ENCODE measurements around the gene SYNRG.

The SYNRG gene

DNA sequence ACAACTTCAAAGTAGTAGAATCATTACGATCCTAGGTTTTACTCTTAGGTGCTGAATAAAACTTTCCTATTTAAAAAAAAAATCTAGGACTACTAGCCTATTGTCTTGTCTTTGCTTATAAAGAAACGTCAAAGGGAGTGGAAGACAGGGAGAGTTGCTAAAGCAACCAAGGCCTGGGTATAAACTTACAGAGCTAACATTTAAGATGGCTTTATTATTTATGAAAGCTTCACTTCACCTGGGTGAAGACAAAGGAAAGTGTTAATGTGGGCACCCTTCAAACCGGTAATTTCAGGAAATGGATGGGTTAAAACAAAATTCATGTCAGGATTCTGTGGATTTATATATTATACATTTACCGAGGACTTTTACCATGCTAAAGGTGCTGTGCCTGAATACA is 117.1 kb downstream of the SYNRG start:
- H3K27ac ChIP-seq (ENCODE audit: low read depth in 2 of 2, low read length in 2 of 2) = no peak overlapping the region
- no peak overlapping the region for H3K9ac ChIP-seq (ENCODE audit: low read depth in 1 of 2, low read length in 2 of 2)
- H3K36me3 ChIP-seq (ENCODE audit: control insufficient read depth in 2 of 2, insufficient read depth in 2 of 2, low read length in 2 of 2) = no peaks in the 10 kb centered on the region
- no peaks in the 10 kb centered on the region for H3K27me3 ChIP-seq (ENCODE audit: control insufficient read depth in 2 of 2, insufficient read depth in 2 of 2, low read length in 2 of 2)
- H3K4me1 ChIP-seq (ENCODE audit: control insufficient read depth in 2 of 2, insufficient read depth in 2 of 2, low read length in 2 of 2) = peaks cover 8 to 22% of the 10 kb centered on the region in 2 donors
- no peaks in the 10 kb centered on the region for H3K9me3 ChIP-seq (ENCODE audit: control insufficient read depth in 2 of 2, low read length in 2 of 2)
- no peak overlapping the region for H3K4me3 ChIP-seq (ENCODE audit: low read length in 2 of 2)

DNA sequence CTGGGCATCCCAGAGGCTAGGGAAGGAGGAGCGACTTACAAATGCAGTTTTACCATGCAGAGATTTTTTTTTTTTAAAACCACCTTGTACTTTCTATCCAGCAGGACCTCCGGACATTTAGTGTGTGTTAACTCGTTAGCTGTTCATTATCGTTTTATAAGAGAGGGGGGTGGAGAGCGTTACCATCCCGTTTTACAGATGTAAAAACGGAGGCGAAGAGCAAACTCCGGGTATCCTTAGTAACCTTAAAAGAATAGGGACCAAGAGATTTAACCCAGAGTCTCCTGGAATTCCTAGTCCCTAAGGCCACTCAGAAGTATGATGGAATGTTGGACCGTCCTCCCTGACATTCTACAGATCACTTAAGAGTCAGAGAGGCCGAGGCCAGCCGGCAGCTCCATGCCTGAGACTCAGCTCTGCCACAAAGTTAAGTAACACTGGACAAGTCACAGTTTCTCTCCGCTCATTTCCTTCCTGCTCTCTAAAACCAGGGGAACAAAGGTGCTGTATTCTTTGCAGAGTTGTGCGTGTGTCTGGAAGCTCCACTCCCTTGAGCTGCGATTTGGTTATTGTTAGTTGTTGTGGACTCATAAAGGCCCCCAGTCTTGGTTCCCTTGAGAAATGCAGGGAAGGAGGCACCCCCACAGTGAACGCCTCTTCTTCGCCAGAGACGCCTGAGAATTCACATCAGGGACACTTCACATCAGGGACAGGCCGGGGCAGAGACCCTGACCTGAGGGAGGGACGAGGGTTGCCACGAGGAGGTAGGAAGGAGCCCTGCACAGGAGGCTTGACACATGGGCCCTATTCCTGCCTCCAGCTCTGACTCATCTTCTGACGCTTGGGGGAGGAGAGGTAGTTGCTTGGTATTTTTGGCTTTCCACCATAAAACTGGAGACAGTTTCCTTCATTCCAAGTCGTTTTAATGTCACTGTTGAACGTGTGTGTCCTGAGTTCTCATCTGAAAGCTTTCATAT is 118.3 kb downstream of the SYNRG start:
- no peaks in the 10 kb centered on the region for H3K9me3 ChIP-seq (ENCODE audit: control insufficient read depth in 2 of 2, low read length in 2 of 2)
- peak overlapping the region; percentile 64 to 66 for H3K4me3 ChIP-seq (ENCODE audit: low read length in 2 of 2)
- no peaks in the 10 kb centered on the region for H3K36me3 ChIP-seq (ENCODE audit: control insufficient read depth in 2 of 2, insufficient read depth in 2 of 2, low read length in 2 of 2)
- H3K27ac ChIP-seq (ENCODE audit: low read depth in 2 of 2, low read length in 2 of 2) = no peak overlapping the region
- no peaks in the 10 kb centered on the region for H3K27me3 ChIP-seq (ENCODE audit: control insufficient read depth in 2 of 2, insufficient read depth in 2 of 2, low read length in 2 of 2)
- H3K9ac ChIP-seq (ENCODE audit: low read depth in 1 of 2, low read length in 2 of 2) = no peak overlapping the region
- H3K4me1 ChIP-seq (ENCODE audit: control insufficient read depth in 2 of 2, insufficient read depth in 2 of 2, low read length in 2 of 2) = peaks cover 8 to 22% of the 10 kb centered on the region in 2 donors

- peak overlapping the region; percentile 64 to 66 for H3K4me3 ChIP-seq (ENCODE audit: low read length in 2 of 2)
- no peaks in the 10 kb centered on the region for H3K27me3 ChIP-seq (ENCODE audit: control insufficient read depth in 2 of 2, insufficient read depth in 2 of 2, low read length in 2 of 2)
- peak overlapping the region in 1 of 2 donors; percentile 9 for H3K9ac ChIP-seq (ENCODE audit: low read depth in 1 of 2, low read length in 2 of 2)
- peaks cover 8 to 22% of the 10 kb centered on the region in 2 donors for H3K4me1 ChIP-seq (ENCODE audit: control insufficient read depth in 2 of 2, insufficient read depth in 2 of 2, low read length in 2 of 2)
- H3K36me3 ChIP-seq (ENCODE audit: control insufficient read depth in 2 of 2, insufficient read depth in 2 of 2, low read length in 2 of 2) = no peaks in the 10 kb centered on the region
- H3K9me3 ChIP-seq (ENCODE audit: control insufficient read depth in 2 of 2, low read length in 2 of 2) = no peaks in the 10 kb centered on the region
- H3K27ac ChIP-seq (ENCODE audit: low read depth in 2 of 2, low read length in 2 of 2) = peak overlapping the region in 1 of 2 donors; percentile 50
These were observed 119.1 kb downstream of the SYNRG start for GRCh38 chr17:37490022-37490587.

DNA sequence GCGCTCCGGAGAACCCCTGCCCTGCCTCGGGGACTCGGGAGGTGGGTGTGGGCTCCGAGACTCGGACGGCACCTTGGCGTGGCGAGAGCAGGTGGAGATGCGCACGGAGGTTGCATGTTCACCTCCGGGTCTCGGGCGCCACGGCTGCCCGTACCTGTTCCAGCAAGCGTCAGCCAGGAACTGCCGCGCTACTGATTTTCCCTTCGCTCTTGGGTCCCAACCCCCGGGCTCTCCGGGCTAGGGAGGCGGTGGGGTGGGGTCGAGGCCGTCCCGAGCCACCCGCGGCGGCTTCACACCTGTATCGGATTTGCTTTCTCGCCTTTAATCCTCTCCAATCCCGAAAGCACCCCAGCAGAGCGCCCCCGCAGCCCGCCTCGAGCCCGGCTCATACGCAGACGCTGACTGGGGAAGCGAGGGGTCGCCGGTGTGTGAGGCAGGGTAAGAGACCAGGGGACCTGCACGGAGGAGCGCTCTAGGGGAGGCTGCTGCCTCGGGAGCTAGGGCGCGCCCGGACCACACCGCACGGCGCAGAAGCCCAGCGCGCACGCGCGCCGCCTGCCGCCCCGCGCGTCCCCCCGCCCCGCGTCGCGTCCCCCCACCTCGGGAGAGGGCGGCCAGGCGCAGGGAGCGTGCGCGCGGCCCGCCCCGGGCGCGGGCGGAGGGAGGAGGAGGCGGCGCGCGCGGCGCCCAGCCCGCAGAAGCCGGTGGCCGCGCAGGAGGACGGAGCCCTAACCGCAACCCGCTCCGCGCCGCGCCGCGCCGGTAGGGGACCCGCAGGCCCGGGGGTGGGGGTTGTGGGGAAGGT is 119.8 kb downstream of the SYNRG start, which contains the start of gene DUSP14:
DUSP14 (plus strand) TSS at position 695 of the 805 bp plus-strand sequence. CDS start 22,382 bp downstream, outside the sequence.
- no peaks in the 10 kb centered on the region for H3K36me3 ChIP-seq (ENCODE audit: control insufficient read depth in 2 of 2, insufficient read depth in 2 of 2, low read length in 2 of 2)
- H3K27me3 ChIP-seq (ENCODE audit: control insufficient read depth in 2 of 2, insufficient read depth in 2 of 2, low read length in 2 of 2) = no peaks in the 10 kb centered on the region
- H3K9ac ChIP-seq (ENCODE audit: low read depth in 1 of 2, low read length in 2 of 2) = peak within 1 kb of the TSS; percentile 60 to 75
- peak within 1 kb of the TSS; percentile 68 to 74 for H3K27ac ChIP-seq (ENCODE audit: low read depth in 2 of 2, low read length in 2 of 2)
- H3K4me1 ChIP-seq (ENCODE audit: control insufficient read depth in 2 of 2, insufficient read depth in 2 of 2, low read length in 2 of 2) = peaks cover 8 to 22% of the 10 kb centered on the region in 2 donors
- no peaks in the 10 kb centered on the region for H3K9me3 ChIP-seq (ENCODE audit: control insufficient read depth in 2 of 2, low read length in 2 of 2)
- peak within 1 kb of the TSS; percentile 82 to 84 for H3K4me3 ChIP-seq (ENCODE audit: low read length in 2 of 2)

DNA sequence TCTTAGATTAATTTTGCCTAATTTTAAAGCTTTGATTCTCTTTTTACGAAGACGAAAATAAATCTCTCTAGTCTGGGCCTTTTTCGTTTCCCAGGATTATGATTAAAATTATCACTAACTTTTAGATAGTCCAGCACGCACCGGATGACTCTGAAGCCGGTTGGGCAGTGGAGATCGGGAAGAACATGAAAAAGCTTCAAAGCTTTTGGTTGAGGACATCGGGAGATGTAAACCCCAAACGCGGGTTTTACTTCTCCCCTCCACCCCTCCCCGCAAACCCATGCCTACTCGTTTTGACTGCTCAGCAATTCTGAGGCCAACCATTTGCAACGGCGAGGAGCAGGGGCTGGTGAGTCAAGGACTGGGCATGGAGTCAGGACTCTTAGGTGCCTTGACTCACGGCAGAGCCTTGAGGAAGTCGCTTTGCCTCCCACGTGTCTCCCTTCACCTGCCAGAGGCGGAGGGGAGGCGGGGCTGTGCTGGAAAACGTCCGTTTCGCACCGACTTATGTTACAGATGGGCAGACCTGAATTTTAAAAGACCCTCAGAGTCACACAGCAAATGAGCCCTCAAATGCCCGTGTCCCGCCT is 120.5 kb downstream of the SYNRG start:
- Histone ChIP-seq H3K9me3 (ENCODE audit: control insufficient read depth in 2 of 2, low read length in 2 of 2) (no peaks in the 10 kb centered on the region), H3K36me3 (ENCODE audit: control insufficient read depth in 2 of 2, insufficient read depth in 2 of 2, low read length in 2 of 2) (no peaks in the 10 kb centered on the region), H3K4me3 (ENCODE audit: low read length in 2 of 2) (peak overlapping the region; percentile 82 to 84), H3K27ac (ENCODE audit: low read depth in 2 of 2, low read length in 2 of 2) (peak overlapping the region; percentile 68 to 74), H3K9ac (ENCODE audit: low read depth in 1 of 2, low read length in 2 of 2) (peak overlapping the region; percentile 60 to 75), H3K27me3 (ENCODE audit: control insufficient read depth in 2 of 2, insufficient read depth in 2 of 2, low read length in 2 of 2) (no peaks in the 10 kb centered on the region), H3K4me1 (ENCODE audit: control insufficient read depth in 2 of 2, insufficient read depth in 2 of 2, low read length in 2 of 2) (peaks cover 8 to 22% of the 10 kb centered on the region in 2 donors)

GRCh38 chr17:37488009-37488604 is 121.1 kb downstream of the SYNRG start:
- no peaks in the 10 kb centered on the region for H3K27me3 ChIP-seq (ENCODE audit: control insufficient read depth in 2 of 2, insufficient read depth in 2 of 2, low read length in 2 of 2)
- H3K9me3 ChIP-seq (ENCODE audit: control insufficient read depth in 2 of 2, low read length in 2 of 2) = no peaks in the 10 kb centered on the region
- no peak overlapping the region for H3K9ac ChIP-seq (ENCODE audit: low read depth in 1 of 2, low read length in 2 of 2)
- H3K4me3 ChIP-seq (ENCODE audit: low read length in 2 of 2) = peak overlapping the region; percentile 82 to 84
- H3K36me3 ChIP-seq (ENCODE audit: control insufficient read depth in 2 of 2, insufficient read depth in 2 of 2, low read length in 2 of 2) = no peaks in the 10 kb centered on the region
- H3K27ac ChIP-seq (ENCODE audit: low read depth in 2 of 2, low read length in 2 of 2) = peak overlapping the region in 1 of 2 donors; percentile 74
- H3K4me1 ChIP-seq (ENCODE audit: control insufficient read depth in 2 of 2, insufficient read depth in 2 of 2, low read length in 2 of 2) = peaks cover 8 to 22% of the 10 kb centered on the region in 2 donors

- Histone ChIP-seq H3K27ac (ENCODE audit: low read depth in 2 of 2, low read length in 2 of 2) (no peak overlapping the region), H3K4me3 (ENCODE audit: low read length in 2 of 2) (no peak overlapping the region), H3K36me3 (ENCODE audit: control insufficient read depth in 2 of 2, insufficient read depth in 2 of 2, low read length in 2 of 2) (peaks cover 0 to 2% of the 10 kb centered on the region in 2 donors)
These were observed 123.2 kb downstream of the SYNRG start for GRCh38 chr17:37485938-37486570.

DNA sequence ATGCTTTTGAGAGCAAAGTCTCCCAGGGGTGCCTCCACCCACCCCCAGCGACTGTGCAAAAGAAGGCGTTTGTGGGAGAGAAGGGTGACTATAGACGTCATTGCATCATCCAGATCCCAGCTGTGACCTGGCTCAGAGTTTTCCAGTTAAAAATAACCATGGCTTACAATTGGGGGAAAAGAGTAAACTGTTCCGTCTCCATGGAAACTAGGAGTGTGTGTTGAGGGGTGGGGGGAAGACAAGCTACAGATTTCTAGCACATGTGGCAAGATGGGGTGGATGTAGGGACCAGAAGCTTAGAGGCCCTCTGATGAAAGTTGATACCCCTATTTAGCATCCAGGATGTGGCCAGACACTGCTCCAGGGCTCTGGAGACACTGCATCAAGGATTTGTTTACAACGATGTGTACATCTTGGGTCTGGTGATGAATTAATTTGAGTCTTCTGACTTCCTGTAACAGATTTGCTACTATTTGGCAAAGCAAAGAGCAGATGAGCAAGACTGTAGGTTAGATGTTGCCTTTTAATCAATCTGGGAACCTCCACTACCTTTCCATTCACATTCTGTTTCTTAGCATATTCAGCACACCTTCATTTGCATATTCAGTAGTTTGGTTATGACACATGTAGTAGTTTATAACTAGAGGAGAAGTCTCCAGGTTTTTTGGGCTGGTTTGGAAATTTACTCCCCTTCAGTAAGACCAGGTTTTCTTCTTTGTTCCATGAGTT is 125.7 kb downstream of the SYNRG start:
- Histone ChIP-seq H3K9me3 (ENCODE audit: control insufficient read depth in 2 of 2, low read length in 2 of 2) (no peaks in the 10 kb centered on the region), H3K9ac (ENCODE audit: low read depth in 1 of 2, low read length in 2 of 2) (no peak overlapping the region), H3K4me1 (ENCODE audit: control insufficient read depth in 2 of 2, insufficient read depth in 2 of 2, low read length in 2 of 2) (peaks cover 1 to 6% of the 10 kb centered on the region in 2 donors), H3K27me3 (ENCODE audit: control insufficient read depth in 2 of 2, insufficient read depth in 2 of 2, low read length in 2 of 2) (no peaks in the 10 kb centered on the region), H3K4me3 (ENCODE audit: low read length in 2 of 2) (no peak overlapping the region), H3K36me3 (ENCODE audit: control insufficient read depth in 2 of 2, insufficient read depth in 2 of 2, low read length in 2 of 2) (peaks cover 5 to 11% of the 10 kb centered on the region in 2 donors), H3K27ac (ENCODE audit: low read depth in 2 of 2, low read length in 2 of 2) (peak overlapping the region; percentile 17 to 43)

More at GRCh38 chr17:37485938-37486570, 123.2 kb downstream of the SYNRG start:
- peaks cover 8 to 20% of the 10 kb centered on the region in 2 donors for H3K4me1 ChIP-seq (ENCODE audit: control insufficient read depth in 2 of 2, insufficient read depth in 2 of 2, low read length in 2 of 2)
- H3K27me3 ChIP-seq (ENCODE audit: control insufficient read depth in 2 of 2, insufficient read depth in 2 of 2, low read length in 2 of 2) = no peaks in the 10 kb centered on the region
- H3K9me3 ChIP-seq (ENCODE audit: control insufficient read depth in 2 of 2, low read length in 2 of 2) = no peaks in the 10 kb centered on the region
- no peak overlapping the region for H3K9ac ChIP-seq (ENCODE audit: low read depth in 1 of 2, low read length in 2 of 2)

Data from mucosa of rectum (tissue), 2 donors.